Suppressor macrophage treated with lipopolysaccharide for 4 hours (primary cell): ENCODE data around the gene RYR2.

Experiments used
- DNase-seq: peaks from one replicate; pipeline ENCODE4 v3.0.0-alpha.2; 2020

The RYR2 gene

DNA sequence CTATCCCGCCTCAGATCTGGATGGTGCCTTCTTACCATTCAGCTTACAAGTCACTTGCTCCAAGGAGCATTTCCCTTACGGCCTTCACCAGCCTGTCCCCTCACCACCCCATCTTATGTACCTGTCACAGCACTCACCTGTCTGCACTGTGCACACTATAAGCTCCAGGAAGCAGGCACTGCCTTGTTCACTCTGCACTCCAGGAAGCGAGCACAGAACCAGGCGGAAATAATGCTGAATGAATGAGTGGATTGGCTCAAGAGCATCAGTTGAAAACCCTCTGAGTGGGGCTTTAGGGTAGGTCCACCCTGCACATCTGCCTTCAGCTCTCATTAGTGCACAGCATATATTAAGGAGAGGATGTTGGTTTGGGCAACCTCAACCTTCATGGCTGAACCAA lies 8.9 kb upstream of the RYR2 start:
- DNase-seq: no peak

DNA sequence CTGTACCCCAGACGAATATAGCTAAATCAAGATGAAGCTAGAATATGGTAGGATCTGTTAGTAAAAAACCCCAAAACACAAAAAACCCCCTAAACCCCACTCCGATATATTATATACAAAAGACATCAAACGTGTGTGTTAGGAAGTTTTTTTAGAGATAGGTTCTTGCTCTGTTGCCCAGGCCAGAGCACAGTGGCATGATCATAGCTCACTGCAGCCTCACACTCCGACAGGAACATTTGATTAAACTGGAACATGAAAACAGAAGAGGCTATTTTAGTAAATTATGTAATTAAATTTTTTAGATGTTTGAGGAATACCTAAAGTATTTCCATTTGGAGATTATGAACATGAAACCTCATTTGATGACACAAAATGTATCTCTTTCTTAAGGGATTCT lies 8.2 kb upstream of the RYR2 start:
- DNase-seq: no peak

DNA sequence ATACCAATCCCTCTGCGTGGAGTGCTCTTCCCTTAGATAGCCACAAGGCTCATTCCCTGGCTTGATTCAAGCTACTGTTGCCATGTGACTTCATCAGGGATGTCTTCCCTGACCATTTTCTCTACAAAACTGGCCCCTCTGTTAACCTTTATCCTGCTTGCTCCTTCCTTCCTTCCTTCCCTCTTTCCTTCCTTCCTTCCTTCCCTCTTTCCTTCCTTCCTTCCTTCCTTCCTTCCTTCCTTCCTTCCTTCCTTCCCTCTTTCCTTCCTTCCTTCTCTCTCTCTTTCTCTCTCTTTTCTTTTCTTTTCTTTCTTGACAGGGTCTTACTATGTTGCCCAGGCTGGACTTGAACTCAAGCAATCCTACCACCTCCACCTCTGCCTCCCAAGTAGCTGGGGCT lies 6.2 kb upstream of the RYR2 start:
- no peak for DNase-seq

DNA sequence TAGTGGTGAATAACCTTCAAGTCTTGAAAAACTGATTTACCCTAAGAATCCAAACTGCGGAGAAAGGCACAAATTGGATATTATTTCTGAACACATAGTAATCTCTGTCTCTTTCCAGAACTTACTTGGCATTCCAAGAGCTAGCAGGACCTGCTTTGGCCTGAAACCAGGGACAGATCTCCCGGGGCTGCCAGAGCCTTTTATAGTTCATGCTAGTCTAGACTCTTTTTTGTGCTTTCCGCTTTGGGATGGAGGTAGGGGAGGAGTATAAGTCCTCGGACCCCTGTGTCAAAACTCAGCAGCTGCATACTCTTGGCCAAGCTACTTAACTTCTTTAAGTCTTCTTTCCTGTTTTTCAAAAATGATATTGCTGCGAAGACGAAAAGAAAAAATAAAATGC lies 3.8 kb upstream of the RYR2 start:
- no peak for DNase-seq

DNA sequence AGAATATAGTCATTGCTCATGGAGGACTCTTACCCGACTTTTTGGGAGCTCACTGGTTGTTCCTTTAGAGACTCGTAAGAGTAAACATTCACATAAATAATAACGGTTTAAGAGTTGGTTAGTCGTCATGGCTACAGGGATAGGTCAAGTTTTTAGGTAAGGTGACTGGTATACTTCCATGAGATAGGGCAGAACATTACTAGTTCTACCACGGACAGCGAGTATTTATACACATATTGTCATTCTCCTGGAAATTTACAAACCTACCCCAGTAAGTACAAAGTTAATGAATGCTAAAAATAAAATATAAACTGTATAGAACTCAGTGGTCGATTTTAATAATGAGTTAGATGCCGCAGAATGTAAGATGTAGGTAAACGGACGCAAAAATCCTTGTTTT lies 1.2 kb upstream of the RYR2 start:
- DNase-seq: no peak

DNA sequence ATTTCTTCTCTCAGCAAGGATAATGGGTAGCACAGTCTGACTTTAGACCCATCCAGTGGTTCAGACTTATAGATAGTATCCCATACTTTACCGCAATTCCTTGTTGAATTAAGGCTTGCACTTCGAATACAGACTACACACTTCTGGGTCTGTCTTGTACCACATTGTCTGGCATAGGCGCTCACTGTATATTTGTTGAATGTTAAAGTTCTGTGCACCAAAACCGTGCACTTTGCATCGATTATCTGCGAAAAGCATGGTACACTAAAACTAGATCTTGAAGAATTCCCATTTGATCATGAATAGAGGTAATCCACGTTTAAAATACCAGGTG lies 556 bp upstream of the RYR2 start:
- DNase-seq: no peak

DNA sequence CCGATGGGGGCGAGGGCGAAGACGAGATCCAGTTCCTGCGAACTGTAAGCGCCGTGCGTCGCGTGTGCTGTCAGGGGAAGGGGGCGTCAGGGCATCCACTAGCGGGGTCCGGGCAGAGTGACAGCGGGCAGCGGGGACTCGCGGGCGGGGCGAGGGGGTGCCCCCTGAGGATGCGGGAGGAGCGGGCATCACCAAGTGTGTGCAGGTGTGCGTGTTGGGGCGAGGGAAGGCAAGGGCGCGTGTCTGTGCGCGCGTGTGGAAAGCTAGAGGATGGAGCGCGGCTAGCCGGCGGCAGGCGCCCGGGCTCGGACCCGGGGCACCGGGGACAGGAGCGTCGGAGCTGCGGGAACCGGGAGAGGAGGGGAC lies 525 bp downstream of the RYR2 start:
- DNase-seq: no peak

DNA sequence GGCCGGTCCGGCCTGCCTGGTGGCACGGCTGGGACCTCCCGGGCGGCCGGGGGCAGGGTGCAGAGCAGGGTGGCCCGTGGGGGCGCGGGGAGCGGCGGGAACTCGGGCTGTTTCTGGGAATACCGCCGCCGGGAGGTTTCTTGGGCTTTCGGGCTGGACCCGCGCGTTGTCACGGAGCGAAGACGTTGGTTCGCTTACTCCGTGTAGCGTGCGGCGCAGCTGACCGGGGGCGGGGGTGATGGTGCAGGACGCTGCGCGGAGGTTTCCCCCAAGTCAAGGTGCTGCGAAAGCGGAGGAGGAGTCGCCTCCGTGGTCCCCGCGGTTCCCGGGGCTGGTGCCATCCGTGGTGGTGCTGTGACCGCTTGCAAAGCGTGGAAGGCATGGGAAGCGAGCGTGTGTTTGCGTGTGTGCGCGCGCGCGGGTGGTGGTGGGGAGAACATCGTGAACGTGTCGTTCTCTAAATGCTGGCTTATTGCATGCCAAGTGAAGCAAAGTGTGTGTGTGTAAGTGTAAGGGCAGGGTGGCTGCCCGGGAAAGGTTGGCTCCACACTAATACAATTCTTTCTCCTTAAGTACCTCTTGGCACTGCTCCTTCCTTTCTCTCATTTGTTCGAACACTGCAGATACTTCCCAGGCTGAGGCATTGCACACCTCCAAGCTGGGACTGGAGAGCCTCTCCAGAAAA lies 1.1 kb downstream of the RYR2 start:
- no peak for DNase-seq

DNA sequence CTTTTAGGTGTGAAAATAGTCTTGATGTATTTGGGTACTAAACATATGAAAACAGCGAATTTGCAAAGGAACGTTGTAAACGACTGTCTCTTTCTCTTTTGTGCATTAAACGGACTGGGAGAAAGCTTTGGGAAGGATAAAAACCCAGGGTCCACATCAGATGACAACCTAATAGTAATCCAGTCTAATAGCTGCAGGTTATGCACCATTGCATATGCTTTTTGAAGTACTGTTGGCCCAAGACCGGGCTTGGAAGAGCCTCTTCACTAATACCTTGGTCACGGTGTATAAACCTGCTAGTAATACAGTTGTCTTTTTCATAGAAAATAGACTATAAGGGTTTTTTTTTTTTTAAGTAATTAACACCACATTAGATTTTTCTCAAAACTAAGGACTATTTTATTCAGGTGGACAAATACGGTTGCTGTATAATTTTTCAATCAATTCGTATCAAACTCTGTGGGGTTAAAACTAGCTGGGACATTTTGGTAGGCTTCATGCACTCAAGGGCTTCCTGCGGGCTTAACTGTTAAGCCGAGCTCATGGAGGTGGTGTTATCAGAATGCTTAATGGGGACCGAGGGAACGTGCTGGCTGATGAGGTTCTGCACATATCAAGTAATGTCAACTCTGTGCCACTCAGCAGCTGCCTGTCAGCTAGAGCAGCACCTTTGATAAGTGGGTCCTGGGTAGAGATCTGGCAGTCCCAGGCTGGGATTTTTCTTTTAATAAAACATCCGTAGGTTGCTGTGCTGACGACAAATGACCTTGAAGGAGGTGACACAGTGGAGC lies 2.1 kb downstream of the RYR2 start:
- no peak for DNase-seq

DNA sequence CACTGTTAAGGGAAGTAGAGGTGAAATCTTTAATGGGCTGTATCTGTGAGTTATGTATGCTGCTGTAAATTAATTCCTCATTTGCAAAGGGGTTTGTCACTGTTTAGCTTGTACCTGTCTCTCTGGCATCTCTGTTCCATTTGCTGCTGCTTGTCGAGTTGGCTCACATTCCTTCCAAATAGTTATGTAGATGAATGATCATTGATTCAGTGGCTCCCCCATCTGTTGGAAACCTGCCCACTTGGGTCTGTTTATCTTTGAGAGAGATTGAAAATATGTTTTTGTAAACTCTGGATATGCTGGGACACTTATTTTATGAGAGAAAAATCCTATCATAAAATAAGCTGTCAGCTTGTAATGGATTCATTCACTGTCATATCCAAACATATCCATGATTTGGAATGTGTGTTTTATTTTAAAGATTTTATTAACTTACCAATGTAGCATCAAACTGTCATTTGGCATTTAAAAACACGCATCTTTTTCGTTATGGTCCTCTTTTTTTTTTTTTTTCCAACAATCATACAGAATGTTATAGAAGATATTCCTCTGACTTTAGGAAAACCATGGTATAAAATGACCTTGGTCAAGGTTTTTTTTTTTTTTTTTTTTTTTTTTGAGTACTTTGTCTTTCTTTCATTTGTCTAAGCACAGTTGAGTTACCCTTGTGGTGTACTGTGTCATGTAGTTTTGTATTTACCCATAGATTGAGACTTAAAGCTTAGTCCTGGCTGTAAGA lies 3.5 kb downstream of the RYR2 start:
- DNase-seq: no peak

DNA sequence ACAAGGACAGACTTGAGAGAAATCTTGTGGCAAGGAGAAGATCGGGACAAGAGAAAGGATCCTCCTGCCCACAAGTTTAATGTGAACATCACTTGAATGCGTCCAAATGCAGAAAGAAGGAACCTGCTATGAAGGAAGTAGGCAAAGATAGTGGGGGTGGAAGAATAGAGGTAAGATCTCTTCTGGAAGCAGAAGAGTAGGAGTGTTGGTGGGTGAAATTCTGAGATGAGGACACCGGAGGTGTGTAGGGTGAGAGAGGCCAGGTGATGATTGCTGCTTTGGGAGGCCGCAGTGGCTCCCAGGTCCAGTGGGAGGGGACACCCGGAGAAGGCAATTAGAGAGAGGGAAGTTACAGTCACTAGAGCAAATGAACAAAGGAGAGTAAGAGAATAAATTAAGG lies 6.8 kb downstream of the RYR2 start:
- DNase-seq: no peak

DNA sequence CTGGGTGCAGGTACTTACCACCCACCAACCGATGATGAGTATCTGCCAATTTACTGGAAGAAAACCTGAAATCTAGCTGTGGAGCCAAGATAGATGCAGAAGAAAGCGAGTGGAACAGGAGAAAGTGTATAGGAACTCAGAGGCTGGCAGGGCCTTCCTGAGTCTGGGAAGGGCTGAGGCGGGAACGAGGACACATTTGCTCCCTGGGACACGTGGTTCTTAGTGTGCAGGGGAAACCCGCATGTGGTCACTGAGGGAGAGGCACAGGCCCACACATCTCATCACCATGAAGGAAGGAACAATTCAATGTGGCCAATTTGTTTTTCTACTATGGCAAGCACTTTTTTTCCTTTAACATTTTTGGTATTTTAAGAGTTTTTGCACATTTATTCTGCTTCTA lies 8.2 kb downstream of the RYR2 start:
- no peak for DNase-seq

DNA sequence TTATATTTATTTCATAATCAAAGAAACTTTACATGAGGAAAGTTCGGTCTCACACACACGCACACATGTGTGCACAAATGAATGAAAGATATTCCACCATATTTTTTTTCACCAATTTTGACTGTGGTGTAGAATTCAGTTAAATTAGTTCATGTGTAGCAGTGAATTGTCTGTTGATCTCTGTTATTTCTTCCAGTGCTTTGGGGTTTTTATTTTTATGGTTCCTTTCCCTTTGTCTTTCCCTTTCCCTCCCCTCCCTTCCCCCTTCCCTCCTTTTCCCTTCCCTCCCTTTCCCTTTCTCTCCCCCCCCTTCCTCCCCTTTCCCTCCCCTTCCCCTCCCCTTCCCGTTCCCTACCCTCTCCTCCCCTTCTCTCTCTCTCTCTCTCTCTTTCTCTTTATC lies 8.9 kb downstream of the RYR2 start:
- DNase-seq: no peak

DNA sequence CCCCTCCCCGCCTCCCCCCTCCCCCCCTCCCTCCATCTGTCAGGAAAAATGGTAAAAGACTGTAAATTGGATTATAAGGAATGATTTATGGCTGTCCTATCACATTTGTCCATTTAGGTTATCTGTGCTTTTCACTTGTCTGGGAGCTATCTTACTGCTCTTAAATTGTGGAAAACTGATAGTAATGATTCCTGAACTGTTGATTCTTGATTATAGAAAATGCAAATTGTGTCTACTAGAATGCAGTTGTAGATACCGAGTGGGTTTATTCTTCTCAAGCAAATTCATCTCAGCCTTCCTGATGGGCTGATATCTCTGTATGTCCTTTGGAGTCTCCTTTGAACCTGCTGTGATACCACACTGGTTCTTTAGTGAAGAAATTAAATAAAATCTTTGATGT lies 12.3 kb downstream of the RYR2 start:
- no peak for DNase-seq

DNA sequence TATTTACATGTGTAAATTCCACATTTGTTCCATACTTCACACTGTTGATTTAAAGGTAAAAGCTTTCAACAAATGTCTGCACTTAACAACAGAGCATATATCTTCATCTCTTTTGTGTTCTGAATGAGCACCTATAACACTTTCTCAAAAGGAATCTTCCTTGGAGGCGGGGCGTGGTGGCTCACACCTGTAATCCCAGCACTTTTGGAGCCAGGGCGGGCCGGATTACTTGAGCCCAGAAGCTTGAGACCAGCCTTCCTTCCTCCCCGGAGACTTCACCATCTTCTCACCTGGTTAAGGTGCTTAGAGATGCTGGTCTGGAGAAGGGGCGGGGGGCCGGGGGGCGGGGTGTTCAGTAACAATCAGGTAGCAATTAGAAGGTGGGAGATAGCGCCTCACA lies 16.5 kb downstream of the RYR2 start:
- DNase-seq: no peak

DNA sequence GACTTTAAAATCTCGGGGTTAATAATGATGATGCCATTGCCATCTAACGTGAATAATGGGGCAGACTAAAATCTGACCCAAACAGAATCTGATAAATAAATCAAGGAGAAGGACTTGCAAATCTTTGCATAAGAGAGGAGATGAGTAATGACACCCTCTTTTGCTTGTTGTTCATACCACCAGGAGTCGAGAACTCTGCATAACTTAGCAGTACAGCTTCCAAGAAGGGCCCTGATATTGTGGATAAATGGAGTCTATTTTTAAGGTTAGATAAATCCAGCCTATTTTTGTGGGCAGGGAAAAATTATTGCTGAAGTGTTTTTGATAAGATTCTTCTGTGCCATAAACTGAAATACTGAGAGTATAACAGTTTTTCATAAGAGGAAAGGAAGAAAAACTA lies 17.3 kb downstream of the RYR2 start:
- no peak for DNase-seq

DNA sequence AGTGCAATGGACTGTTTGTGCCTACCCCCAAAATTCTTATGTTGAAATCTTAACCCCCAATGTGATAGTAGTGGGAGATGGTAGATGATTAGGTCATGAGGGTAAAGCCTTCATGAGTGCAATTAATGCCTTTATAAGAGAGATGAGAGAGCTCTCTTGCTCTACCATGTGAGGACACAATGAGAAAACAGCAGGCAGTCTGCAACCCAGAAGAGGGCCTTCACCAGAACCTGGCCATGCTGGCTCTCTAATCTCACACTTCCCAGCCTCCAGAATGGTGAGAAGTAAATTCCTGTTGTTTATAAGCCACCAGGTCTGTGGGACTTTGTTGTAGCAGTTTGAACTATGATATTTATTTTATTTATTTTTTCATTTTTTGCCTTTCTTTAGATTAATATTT lies 21.0 kb downstream of the RYR2 start:
- no peak for DNase-seq

DNA sequence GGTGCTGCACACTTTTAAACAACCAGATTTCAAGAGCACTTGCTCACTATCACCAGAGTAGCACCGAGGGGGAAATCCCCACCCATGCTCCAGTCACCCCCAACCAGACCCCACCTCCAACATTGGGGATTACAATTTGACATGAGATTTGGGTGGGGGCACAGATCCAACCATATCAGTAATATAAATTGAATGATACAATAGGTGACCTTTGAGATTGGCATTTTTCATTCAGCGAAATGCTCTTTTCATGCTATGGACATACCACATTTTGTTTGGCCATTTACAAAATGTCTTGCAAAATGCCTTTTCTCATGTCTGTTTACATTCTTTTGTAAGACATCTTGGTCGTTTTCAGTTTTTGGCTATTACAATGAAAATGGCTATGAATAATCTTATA lies 23.9 kb downstream of the RYR2 start:
- no peak for DNase-seq

DNA sequence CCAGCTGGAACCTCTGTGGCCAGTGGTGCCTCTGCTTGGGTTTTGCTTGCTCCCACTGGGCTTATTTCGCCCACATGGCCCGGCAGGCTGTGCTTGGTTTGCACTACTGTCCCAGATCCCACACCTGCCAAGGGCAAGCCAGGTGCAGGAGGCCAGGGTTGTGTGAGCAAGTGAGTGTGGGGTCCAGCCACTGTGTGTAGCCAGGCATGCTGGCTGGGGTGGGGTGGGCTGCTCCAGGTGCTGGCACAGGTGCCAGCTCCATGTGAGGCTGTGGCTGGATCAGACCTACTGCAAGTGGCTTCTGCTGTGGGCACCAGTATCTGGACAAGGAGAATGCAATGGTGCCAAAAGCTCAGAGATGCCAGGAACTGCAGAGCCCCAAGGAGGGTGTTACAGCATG lies 28.5 kb downstream of the RYR2 start:
- no peak for DNase-seq

DNA sequence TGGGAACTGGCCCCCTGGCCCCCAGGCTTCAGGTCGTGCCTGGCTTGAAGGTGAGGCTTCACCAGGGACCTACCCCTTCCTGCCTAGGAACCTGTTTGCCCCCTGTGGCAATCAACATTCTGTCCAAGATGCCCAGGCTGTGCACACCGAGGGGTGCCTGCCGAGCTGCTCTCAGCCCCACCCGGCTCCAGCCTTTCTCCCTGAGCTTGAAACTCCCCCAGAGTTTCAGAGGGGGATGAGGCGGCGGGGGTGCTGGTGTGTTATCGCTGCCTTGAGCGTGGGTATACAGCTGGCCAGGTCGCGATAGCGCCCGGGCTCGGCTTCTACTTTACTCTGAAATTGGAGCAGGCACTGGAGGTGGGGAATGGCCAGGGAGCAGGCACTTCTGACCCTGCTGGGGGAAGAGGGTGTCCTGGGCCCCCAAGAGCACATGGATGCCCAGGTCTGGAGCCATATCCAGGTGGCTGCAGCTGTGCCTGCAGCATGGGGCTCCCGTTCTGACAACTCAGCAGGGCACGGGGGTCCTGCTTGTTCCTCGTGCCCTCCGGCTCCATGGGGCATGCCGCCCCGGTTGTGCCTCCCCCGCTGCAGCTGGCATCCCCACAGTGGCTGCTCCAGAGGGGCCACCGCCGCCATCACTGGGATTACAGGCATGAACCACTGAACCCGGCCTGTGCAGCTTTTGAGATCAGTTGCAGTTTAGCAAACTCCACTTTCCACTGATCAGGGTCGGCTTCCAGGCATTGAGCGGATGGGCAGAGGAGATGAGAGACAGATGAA lies 29.8 kb downstream of the RYR2 start:
- no peak for DNase-seq

DNA sequence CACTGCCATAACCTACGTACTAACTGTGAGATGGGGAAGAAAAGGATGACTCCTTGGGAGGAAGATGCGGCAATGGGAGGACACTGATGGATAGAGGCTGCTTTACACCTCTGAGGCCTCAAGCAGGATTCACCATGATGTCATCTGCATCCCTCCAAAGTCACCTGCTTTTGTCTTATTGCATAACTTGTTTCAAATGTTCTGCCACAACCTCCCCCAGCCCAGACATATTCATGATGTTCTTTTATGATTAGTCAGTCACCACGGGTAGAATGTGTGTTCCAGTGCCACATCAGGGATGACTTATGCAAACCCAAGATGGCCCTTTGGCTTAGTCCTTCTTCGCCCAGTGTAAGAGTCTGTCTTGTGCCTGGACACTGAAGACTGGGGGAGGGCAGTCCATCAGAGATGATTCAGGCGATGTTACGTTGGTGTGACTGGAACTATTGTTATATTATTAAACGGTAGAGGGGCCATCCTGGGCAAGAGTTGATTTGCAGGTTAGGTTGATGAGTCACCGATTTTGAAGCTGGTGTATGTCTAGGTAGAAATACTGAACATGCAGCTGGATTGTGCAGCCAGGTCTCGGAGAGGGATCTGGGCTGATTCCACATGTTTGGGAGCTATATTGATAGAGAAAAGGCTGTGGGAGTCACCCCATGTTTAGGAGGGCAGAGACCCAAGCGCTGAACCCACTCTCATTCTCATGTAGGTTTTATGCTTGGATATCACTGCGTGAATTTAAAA lies 32.6 kb downstream of the RYR2 start:
- DNase-seq: no peak

DNA sequence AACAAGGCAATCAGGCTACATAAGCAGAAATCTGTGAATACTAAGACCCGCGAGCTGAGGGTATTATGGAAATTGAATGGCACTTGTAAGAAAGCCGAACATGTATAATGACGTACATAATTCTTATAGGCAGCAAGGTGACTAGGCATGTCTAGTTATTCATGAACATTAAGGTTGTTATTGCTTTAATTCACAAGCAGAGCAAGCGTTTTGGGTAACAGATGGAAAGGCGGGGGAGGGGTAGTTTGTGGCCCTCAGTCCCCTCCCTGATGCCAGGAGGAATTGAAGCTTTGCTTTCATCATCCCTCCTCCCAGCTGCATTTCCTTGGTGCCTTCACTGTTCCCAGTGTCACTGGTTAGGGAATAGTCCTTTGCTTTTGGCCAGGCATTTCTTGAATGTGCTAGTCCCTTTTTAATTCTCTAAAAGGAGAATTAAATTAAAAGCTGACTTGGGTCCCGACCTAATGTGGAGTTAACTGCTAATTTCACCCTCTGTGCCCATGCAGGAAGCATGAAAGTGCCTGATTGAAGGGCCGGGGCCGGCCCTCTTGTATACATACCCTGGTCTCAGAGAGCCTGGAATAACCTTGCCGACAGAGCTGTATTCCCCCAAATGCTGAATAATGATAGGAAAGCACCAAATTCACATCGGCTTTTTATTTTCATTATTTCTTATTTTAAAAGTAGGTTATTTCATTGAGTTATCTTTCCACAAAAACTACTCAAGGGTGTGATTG lies 42.5 kb downstream of the RYR2 start:
- no peak for DNase-seq
